PC-3 (cell line): ENCODE measurements around the gene NDUFV1.

Source experiments
- EZH2 ChIP-seq: fragments of 300-600 bp; sonication (generic); IDR thresholded peaks from one replicate; pipeline ENCODE4 v1.6.1; 2017; ENCODE audit warnings: antibody characterized with exemption, mild to moderate bottlenecking, low read length; ENCODE audit not compliant: unreplicated experiment
- EZH2phosphoT487 ChIP-seq: fragments of 300-600 bp; sonication (generic); IDR thresholded peaks from 2 replicates; pipeline ENCODE4 v1.6.1; 2018; ENCODE audit warnings: mild to moderate bottlenecking, antibody characterized with exemption, low read length, borderline replicate concordance
- TF ChIP-seq, protein P1 (sequence below): fragments of 300-600 bp; sonication (generic); conservative IDR thresholded peaks from 2 replicates; pipeline ENCODE4 v1.5.1; 2017; ENCODE audit warnings: antibody characterized with exemption, low read depth, mild to moderate bottlenecking, low read length

DNA sequence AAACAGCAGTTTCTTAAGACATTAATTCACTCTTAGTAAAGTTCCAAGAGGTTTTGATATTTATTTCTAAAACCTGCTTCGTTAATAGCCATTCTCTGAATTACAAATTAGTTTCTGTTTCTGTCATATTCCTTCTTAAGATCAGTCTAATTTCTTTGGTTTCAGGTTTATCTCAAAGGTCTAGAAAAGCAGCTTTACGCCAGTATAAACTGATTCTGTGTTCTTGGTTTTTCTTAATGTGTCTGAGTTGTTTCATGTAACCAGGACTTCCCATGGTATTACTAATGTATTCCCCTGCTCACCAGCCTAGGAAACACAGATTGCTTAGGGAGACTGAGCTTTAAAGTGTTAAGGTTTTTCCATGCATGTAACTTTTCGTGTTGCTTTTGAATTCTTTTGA, 50.6 kb downstream of the NDUFV1 start:
- TF ChIP-seq, protein P1, sequence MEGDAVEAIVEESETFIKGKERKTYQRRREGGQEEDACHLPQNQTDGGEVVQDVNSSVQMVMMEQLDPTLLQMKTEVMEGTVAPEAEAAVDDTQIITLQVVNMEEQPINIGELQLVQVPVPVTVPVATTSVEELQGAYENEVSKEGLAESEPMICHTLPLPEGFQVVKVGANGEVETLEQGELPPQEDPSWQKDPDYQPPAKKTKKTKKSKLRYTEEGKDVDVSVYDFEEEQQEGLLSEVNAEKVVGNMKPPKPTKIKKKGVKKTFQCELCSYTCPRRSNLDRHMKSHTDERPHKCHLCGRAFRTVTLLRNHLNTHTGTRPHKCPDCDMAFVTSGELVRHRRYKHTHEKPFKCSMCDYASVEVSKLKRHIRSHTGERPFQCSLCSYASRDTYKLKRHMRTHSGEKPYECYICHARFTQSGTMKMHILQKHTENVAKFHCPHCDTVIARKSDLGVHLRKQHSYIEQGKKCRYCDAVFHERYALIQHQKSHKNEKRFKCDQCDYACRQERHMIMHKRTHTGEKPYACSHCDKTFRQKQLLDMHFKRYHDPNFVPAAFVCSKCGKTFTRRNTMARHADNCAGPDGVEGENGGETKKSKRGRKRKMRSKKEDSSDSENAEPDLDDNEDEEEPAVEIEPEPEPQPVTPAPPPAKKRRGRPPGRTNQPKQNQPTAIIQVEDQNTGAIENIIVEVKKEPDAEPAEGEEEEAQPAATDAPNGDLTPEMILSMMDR: no peak
- TF ChIP-seq EZH2 (no peak), EZH2phosphoT487 (no peak)
